NCI-H1092 (cell line): ENCODE measurements around the gene SLC25A5.
"Not testable (repeated sequence)": the region's sequence is repeated elsewhere in the genome, so short reads cannot be mapped to it uniquely, and the experiment has no call there.

Experiments used
- DNase-seq: peaks from one replicate; lab custom pipeline; 2025; lab: John Stamatoyannopoulos, UW

Gene SLC25A5

DNA sequence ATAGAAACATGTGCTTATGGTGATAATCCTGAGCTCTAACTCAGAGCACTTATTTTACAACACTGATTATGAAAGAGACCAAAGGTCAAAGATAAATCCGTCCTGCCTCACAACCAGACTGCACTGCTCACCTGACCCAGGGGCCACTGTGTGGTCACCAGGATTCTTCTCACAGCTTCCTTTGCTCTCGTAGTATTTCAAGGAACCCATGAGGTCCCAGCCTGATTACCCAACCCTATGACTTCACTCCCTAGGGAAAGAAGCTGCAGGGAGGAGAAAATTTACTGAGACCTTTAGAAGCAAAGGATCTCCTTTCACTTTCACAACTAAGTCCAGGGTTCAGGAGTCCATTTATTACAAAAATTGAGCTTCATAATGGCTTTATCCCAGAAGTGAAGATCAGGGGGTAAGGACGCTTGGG is 9.6 kb downstream of the SLC25A5 start:
- no peak for DNase-seq

DNA sequence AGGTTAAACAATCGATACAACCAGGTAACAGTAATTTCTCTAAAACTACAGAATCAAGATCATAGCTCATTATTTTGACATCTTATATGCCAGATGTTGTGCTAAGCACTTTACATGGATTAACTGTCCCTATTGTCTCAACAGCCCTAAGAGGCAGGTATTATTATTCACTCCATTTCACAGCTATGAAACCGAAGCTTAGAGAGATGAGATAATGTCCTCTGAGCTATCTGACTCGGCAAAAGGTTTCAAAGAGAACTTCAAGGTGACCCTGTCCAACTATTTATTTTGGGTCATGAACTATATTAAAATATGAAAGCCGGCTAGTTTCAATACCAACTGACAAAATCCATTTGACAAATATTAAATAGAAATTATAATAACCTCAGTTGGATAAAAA is 10.3 kb downstream of the SLC25A5 start:
- DNase-seq, result no peak

DNA sequence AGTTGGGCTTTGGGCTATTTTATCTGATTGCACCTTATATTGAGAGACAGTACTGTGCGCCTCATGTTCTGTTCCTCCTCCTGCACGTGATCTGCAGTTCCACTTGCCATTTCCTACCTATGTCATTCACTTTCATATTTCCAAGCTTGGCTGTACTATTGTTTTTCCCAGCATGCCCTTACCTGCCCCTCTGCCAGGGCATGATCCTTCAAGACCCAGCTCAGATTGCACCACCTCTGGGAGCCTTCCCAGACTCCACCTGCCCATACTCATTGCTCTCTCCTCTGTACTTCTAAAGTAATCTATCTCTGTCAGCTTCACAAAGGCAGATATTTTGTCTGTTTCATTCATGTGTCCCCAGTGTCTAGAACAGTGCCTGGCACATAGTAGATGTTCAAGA is 11.6 kb downstream of the SLC25A5 start:
- DNase-seq, result no peak

DNA sequence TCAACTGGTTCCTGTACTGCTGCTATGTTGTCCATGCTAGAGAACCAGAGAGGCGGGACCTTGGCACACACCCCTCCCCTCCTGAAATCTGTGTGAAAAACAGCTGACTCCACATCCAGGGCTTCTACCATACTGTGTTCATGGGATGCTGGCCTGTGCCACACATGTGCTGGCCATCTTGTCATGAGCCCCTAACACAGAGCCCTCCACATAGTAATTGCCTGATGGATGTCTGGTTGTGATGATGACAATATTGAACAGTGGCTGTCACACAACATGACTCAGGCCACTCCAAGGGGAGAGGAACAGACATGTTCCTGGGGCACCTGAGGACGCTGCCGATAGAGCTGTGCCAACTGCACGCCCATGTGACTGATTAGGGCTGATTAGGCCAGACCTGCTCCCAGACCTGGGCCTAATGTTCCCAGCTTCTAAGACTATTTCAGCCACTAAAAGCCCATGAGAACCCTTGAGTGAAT is 13.1 kb downstream of the SLC25A5 start:
- no peak for DNase-seq

DNA sequence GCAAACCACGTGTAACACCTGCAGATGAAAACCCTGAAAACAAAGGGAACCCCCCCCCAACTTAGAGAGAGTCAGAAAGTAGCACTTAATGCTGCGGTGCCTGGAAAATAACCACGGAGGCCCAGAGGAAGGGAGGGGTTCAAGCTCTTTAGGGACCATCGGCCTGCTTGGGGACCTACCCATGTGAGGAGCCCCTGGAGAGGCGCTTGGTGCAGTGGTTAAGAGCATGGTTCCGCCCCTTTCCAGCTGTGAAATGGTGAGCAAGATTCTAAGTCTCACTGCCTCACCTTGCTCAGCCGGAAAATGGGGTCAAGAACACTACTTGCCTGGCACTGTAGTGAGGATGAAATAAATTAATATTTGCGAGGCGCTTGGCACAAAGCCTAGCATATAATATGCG is 13.8 kb downstream of the SLC25A5 start:
- no peak for DNase-seq

DNA sequence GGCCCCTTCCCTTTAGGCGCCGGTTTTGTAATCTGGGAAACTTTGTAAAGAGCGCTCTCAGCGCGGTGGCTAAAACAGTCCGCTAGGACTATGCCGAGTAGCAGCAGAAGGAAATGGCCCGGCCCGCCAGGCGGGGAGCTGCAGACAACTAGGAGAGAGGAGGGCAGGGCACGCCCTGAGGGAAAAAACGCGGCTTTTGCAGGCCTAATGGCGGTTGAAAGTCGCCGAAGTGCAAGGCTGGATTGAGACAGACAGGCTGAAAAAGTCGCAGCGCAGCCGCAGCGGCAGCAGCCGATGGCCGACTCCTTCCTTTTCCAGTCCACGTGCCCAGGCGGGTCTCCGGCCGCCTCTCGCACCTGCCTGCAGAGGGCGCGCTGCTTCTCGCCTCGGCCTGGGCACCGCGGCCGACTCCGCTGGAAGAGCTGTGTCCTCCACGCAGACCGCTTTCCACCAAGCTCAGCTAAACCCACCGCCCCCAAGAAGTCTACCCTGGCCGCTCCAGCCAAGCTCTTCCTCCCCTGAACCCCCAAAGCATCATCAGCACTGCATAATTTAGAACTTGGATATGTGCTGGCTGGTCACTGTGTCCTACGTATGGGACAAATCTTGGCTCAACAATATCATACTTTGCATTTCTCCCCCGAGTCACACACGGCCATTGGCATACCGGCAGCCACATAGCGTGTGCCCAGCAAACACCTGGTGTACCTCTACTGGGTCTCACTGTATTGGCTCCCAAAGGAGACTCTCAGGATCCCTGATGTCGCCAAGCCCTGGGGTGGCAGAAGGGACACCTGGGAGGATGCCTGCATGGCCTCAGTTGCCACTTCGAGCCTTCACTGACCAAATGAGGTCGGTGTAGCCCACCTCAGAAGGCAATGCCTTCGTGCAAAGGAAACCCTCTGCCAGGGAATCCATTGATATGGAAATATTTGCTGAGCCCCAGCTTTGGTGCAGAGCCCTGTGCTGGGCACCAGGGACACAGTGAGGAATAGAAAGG is 14.5 kb downstream of the SLC25A5 start:
- DNase-seq, result peak; percentile 43

DNA sequence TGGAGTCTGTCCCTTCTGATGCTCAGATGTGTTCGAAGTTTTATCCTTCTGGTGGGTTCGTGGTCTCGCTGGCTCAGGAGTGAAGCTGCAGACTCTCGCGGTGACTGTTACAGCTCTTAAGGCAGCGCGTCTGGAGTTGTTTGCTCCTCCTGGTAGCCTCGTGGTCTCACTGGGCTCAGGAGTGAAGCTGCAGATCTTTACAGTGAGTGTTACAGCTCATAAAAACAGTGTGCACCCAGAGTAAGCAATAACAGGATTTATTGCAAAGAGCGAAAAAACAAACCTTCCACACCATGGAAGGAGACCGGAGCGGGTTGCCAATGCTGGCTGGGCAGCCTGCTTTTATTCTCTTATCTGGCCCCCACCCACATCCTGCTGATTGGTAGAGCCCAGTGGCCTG is 18.5 kb downstream of the SLC25A5 start:
- no peak for DNase-seq

DNA sequence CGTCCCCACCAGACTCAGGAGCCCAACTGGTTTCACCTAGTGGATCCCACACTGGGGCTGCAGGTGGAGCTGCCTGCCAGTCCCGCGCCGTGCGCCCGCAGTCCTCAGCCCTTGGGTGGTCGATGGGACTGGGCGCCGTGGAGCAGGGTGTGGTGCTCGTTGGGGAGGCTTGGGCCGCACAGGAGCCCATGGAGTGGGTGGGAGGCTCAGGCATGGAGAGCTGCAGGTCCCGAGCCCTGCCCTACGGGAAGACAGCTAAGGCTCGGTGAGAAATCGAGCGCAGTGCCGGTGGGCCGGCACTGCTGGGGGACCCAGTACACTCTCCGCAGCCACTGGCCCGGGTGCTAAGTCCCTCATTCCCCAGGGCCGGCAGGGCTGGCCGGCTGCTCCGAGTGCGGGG is 19.5 kb downstream of the SLC25A5 start:
- DNase-seq, result not testable (repeated sequence)

DNA sequence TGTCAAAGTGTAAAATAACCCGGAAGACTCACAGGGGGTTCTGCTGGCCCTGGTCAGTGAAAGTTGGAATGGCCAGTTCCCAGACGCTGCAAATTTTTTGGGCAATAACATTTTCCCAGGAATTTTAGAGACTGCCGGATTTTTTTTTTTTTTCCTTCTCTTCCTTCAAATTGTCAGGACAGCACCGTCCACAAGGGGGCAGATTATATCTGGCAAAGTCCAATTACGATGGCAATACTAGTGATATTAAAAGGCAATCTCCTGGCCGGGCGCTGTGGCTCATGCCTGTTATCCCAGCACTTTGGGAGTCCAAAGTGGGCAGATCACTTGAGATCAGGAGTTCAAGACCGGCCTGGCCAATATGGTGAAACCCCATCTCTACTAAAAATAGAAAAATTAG is 20.5 kb downstream of the SLC25A5 start:
- DNase-seq, result peak; percentile 41

DNA sequence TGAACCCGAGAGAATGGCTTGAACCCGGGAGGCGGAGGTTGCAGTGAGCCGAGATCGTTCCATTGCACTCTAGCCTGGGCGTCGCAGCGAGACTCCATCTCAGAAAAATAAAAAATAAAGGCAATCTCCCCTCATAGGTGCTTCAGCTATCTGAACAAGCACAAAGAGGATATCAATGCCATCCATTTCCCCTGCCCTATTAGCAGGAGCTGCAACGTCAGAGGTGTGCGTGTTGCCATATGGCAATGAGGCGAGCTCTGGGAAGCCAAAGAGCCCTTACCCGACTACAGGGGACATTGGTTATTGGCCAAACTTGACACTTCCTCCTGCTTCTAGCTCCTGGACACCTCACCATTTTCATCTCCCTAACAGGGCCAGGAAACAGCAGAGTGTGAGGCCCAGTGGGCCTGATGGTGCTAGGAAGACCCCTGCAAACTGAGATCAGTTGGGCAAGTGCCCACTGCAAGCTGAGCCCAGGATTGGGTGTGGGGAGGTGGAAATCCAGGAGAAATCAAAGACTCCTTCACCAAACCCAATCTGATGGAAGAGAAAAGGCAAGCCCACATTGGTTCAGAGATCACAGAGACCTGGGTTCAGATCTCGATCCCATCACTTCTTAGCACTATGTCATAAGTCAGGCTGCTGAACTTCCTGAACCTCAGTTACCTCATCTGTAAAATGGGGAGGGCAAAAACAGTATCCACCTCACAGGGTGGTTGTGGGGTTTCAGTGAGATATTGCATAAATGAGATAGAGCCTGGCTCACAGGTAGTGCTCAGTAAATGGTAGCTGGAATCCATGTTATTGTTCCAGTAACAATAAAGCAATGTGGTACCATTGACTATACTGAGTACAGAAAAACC is 21.2 kb downstream of the SLC25A5 start:
- DNase-seq, result no peak

DNA sequence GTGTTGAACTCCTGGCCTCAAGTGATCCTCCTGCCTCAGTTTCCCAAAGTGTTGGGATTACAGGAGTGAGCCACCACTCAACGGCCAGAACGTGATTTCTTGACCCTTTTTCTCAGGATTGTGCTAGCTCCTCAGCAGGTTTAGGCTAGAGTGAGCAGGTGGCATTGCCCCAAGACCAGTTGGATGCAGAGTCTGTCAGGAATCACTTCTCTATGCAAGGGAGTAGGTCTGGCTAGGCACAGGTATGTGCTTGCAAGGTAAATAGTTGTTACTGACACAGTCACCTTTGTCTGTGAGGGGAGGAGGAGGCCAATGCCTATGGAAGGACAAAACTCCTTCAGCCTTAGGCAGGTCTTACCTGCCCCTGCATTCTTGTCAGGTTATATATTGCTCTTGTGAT is 24.2 kb downstream of the SLC25A5 start:
- DNase-seq, result no peak

DNA sequence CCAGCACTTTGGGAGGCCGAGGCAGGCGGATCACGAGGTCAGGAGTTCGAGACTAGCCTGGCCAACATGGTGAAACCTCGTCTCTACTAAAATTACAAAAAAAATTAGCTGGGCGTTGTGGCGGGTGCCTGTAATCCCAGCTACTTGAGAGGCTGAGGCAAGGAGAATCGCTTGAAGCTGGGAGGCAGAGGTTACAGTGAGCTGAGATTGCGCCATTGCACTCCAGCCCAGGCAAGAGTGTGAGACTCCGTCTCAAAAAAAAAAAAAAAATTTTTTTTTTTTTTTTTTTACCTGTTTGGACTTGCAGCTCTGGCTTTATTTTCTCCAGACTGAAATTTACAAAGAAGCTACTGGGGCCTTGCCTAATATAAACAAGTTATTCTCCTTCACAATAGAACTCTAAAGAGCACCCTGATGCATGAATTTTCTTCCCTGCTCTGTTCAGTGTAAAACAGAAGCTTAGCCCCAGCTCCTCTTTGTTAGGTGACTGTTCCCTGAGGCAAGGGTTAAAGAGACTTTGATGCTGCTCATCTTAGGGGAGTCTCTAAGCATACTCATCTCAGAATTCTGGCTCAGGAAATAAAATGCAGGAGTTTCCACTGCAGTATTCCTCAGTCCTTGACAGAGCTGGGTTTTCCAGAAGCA is 25.7 kb downstream of the SLC25A5 start:
- not testable (repeated sequence) for DNase-seq

DNA sequence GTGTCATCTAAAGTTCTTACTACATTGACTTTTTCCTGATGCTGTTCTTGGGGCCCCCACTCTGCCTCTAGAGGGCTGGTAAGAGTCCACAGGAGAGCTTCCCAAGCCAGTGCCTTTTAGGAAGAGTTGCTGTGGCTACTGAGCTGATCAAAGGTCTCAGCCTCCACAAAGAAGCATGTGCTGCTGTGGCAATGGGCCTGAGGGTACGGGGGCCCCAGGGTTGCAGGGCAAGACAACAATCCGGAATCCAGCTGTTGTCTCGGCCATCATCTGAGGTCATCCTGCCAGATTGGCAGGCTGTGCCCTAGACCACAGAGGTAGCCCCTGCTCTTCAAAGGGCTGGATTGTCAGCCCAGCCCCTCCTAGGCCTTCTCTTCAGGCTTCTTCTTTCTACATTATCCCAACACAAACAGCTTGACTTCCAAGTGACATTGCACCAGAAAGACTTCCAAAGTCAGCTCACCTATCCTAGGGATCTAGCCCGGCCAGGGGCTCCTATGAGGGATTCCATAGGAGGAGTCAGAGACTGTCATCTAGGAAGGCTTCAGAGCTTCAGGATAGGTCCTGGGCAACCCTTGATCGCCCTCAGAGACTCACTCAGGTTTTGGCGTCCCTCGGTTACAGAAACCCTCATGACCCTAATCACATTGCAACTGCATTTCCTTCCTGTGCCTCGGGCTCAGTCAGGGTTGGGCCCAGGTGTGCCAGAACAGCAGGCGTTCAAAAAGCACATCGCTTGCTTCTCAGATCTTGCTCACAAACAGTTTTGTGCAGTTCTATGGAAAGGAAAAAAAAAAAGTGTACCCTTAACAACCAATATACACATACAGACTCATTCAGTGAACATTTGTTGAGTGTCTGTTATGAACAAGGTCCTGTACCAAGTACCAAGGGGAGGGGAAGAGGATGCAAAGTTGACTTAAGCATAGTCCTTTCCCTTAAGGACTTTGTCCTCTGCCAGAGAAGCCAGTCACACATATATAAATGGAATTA is 27.8 kb downstream of the SLC25A5 start:
- no peak for DNase-seq

DNA sequence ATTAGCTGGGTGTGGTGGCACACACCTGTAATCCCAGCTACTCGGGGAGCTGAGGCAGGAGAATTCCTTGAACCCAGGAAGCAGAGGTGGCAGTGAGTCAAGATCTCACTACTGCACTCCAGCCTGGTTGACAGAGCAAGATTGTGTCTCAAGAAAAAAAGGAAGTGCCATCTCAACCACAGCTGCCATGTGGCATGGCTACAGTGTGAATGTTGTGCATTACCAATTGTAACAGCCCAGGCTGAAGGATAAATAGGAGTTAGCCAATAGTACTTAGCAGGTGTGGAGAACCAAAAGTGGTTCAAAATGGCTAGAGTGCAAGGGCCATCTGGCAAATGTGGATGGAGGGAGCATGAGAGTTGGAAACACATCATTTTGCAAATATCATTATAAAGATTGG is 28.9 kb downstream of the SLC25A5 start:
- no peak for DNase-seq

DNA sequence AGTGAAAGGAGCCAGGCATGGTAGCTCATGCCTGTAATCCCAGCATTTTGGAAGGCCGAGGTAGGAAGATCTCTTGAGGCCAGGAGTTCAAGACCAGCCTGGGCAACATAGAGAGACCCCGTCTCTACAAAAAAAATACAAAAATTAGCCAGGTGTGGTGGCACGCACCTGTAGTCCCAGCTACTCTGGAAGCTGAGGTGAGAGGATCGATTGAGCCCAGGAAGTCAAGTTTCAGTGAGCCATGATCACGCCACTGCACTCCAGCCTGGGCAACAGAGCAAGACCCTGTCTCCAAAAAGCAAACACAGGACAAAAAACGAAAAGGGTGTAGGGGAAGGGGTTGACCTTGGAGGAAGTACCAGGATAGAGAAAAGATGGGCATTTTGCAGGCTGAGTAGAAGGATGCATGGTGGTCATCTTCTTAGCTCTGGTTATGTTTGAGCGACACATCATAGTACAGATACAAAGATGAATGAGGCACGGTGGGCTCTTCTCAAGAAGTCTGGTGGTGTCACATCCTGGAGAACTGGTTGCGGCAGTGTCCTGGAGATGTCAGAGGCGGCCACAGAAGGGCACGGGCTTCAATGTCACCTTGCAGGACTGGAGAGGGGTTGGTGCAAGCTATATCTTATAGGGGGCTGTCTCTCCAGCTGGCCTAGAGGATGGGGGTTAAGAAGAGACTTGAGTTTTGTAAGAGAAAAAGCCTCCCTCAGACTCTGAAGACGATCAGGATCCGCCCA is 32.0 kb downstream of the SLC25A5 start:
- no peak for DNase-seq

DNA sequence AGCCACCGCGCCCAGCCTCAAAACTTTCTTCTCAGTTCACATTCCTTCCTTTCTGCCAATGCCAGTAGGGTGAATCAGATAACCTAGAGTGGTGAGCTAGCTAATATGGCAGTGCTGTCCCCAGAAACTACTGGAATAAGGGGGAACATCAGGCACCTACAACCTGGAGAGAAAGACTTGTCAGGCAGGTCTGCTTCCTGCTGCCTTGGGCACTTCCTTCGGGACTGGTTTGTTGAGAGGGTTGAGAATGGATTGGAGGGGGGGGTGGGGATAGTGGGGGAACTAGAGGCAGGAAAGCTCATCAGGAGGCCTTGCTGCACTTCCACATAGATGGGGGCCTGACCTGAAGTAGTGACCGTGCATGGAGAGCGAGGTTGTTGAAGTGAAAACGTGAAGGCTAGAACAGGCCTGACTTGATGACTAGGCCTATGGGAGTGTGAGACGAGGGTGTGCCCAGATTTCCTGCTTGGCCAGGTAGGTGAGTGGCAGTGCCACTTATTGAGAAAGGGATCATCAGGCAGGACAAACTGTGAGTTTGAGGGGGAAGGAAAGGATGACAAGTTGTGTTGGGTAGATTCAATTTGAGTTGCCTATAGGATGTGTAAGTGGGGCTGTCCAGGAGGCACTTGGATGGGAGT is 33.4 kb downstream of the SLC25A5 start:
- DNase-seq, result no peak

DNA sequence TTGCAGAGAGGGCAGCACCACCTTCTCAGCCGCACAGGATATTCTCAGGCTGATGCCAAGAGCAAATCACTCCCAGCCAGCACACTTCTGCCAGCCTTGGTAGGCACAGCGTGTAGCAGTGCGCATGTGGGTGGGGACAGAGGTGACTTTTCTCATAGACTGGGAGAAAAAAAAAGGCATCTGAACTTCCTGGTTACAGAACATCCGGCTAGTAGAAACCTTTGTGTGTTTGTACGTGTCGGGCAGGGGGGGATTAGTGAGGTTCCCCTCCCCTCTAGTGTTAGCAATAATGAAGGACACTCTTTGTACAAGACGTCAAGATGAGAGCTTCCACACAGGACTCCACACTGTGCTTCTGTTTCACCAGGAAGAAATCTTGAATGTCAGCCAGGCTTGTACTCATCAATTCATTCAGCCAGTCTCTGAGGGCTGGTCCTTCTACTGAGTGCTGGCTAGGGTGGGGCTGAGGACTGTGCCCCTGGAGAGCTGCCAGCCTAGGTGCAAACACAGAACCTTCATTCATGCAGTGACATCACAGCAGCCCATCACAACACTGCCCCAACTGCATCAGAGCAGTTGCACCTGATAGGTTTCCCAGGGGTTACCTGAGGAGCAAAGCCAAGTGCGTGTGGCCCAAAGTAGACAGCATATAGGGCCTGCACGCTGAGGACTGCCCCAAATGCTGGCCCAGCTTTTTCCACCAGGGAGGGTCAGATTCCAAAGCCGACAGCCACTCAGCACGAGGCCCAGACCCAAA is 34.7 kb downstream of the SLC25A5 start:
- peak; percentile 18 for DNase-seq

DNA sequence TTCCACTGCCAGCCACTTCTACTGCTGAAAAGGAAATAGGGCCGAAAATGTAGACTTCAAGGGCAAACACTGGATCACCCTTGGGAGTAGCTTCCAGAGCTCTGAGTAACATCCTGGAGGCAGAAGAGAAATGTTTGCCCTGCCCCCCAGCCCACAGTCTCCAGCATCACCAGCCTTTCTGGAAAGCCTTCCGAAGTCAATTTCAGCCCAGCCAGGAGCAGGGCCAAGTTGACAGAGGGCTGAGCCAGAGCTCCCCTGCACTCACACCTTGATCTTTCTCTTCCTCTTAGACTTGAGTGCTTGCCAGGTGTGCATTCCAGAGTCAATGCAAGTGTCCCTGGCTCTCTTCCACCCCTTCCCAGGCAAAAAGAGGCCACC is 35.2 kb downstream of the SLC25A5 start:
- DNase-seq, result no peak

DNA sequence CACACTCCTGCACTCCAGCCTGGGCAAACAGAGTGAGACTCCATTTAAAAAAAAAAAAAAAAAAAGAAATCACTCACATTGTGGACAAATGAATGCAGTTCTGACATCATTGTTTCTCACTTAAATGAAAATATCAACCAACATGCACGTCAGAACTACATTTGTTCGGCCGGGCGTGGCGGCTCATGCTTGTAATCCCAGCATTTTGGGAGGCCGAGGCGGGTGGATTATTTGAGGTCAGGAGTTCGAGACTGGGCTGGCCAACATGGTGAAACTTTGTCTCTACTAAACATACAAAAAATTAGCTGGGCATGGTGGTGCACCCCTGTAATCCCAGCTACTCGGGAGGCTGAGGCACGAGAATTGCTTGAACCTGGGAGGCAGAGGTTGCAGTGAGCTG is 36.9 kb downstream of the SLC25A5 start:
- DNase-seq, result not testable (repeated sequence)
